T follicular helper cell (primary cell): ENCODE data around the gene TCF4.

Experiments used
- DNase-seq: peaks from one replicate; pipeline ENCODE4 v3.0.0-alpha.2; 2020; ENCODE audit warnings: low read depth

The TCF4 gene

GRCh38 chr18:55261253-55261652 is 326.7 kb downstream of the TCF4 start:
- DNase-seq = no peak

GRCh38 chr18:55258088-55258487 is 329.9 kb downstream of the TCF4 start:
- DNase-seq = no peak

- no peak for DNase-seq
Observed at GRCh38 chr18:55256929-55257289, 331.1 kb downstream of the TCF4 start.

- no peak for DNase-seq
Observed at GRCh38 chr18:55256226-55256928, 331.6 kb downstream of the TCF4 start.

GRCh38 chr18:55253814-55254213 is 334.2 kb downstream of the TCF4 start:
- DNase-seq = no peak

- no peak for DNase-seq
Observed at GRCh38 chr18:55252901-55253300, 335.1 kb downstream of the TCF4 start.

- DNase-seq = no peak
Observed at GRCh38 chr18:55252053-55252675, 335.8 kb downstream of the TCF4 start.

GRCh38 chr18:55251254-55251971 is 336.6 kb downstream of the TCF4 start:
- DNase-seq = no peak

GRCh38 chr18:55250768-55251173 is 337.2 kb downstream of the TCF4 start:
- no peak for DNase-seq

GRCh38 chr18:55249550-55249949 is 338.4 kb downstream of the TCF4 start:
- no peak for DNase-seq

GRCh38 chr18:55248495-55248894 is 339.5 kb downstream of the TCF4 start:
- DNase-seq = no peak

- no peak for DNase-seq
Observed at GRCh38 chr18:55247032-55247431, 341.0 kb downstream of the TCF4 start.

- DNase-seq = no peak
Observed at GRCh38 chr18:55246278-55246677, 341.7 kb downstream of the TCF4 start.

- DNase-seq = no peak
Observed at GRCh38 chr18:55245211-55245614, 342.8 kb downstream of the TCF4 start.

- no peak for DNase-seq
Observed at GRCh38 chr18:55244546-55244945, 343.4 kb downstream of the TCF4 start.

GRCh38 chr18:55243857-55244256 is 344.1 kb downstream of the TCF4 start:
- no peak for DNase-seq

GRCh38 chr18:55243255-55243654 is 344.7 kb downstream of the TCF4 start:
- no peak for DNase-seq

GRCh38 chr18:55240978-55241377 is 347.0 kb downstream of the TCF4 start:
- DNase-seq = no peak

GRCh38 chr18:55239740-55240139 is 348.3 kb downstream of the TCF4 start:
- no peak for DNase-seq

GRCh38 chr18:55237660-55238059 is 350.3 kb downstream of the TCF4 start:
- no peak for DNase-seq

- DNase-seq = no peak
Observed at GRCh38 chr18:55236150-55236931, 351.7 kb downstream of the TCF4 start.

GRCh38 chr18:55235094-55235461 is 352.9 kb downstream of the TCF4 start:
- DNase-seq = no peak
